AG04450 (cell line): ENCODE data around the gene DACH1. TPM values are rescaled to one million over a fixed set of nuclear protein-coding genes. Genes with fewer than 3 reads are reported as not detected.

Experiments used
- CTCF ChIA-PET: fragments of 300-600, 350-600 bp; formaldehyde crosslinking; extraction: SDS; loops from one replicate; lab custom pipeline; 2022; ENCODE audit warnings: antibody characterized with exemption, inconsistent platforms; lab: Charles Lee
- POLR2A ChIA-PET: fragments of 350-600 bp; formaldehyde crosslinking; extraction: SDS; loops from one replicate; lab custom pipeline; 2021; ENCODE audit warnings: antibody characterized with exemption, inconsistent platforms; lab: Yijun Ruan, JAX
- DNase-seq: peaks from one replicate; pipeline ENCODE4 v3.0.0-alpha.2; 2011; ENCODE audit warnings: low read depth, low spot score
- H3K27ac ChIP-seq: one replicate; pipeline ENCODE4 v1.5.1; 2012; ENCODE audit warnings: low read depth, low read length, control low read depth
- H3K27me3 ChIP-seq: one replicate; pipeline ENCODE4 v1.6.0; 2012; ENCODE audit warnings: low read length; ENCODE audit not compliant: control insufficient read depth, insufficient read depth
- H3K4me3 ChIP-seq: 2 replicates; pipeline ENCODE4 v1.5.1; 2011; ENCODE audit warnings: mild to moderate bottlenecking, low read depth, low read length, control low read depth
- H3K9me3 ChIP-seq: 2 replicates; pipeline ENCODE4 v1.5.1; 2012; ENCODE audit warnings: low read length; ENCODE audit not compliant: control insufficient read depth, insufficient read depth
- polyA plus RNA-seq: library from polyadenylated mRNA; depleted of rRNA; stranded (reverse); fragments of >200 nt; gene quantifications from 2 replicates; pipeline ENCODE4 v1.2.3, GENCODE V29; 2011
- TF ChIP-seq, protein P1 (sequence below): IDR thresholded peaks from 2 replicates; pipeline ENCODE4 v1.5.1; 2011; ENCODE audit warnings: low read depth, low read length, control low read depth, inconsistent platforms

The DACH1 gene
- polyA plus RNA-seq, 1 experiment = 0.10 TPM

- POLR2A ChIA-PET = no interaction called here
- CTCF ChIA-PET = no interaction called here
- DNase-seq = no peak
- Histone ChIP-seq H3K27me3 (no peaks in the 10 kb centered on the region), H3K4me3 (no peak overlapping the region), H3K27ac (no peak overlapping the region), H3K9me3 (no peaks in the 10 kb centered on the region)
- TF ChIP-seq, protein P1, sequence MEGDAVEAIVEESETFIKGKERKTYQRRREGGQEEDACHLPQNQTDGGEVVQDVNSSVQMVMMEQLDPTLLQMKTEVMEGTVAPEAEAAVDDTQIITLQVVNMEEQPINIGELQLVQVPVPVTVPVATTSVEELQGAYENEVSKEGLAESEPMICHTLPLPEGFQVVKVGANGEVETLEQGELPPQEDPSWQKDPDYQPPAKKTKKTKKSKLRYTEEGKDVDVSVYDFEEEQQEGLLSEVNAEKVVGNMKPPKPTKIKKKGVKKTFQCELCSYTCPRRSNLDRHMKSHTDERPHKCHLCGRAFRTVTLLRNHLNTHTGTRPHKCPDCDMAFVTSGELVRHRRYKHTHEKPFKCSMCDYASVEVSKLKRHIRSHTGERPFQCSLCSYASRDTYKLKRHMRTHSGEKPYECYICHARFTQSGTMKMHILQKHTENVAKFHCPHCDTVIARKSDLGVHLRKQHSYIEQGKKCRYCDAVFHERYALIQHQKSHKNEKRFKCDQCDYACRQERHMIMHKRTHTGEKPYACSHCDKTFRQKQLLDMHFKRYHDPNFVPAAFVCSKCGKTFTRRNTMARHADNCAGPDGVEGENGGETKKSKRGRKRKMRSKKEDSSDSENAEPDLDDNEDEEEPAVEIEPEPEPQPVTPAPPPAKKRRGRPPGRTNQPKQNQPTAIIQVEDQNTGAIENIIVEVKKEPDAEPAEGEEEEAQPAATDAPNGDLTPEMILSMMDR = no peak
Observed at GRCh38 chr13:71454509-71454908, 412.5 kb downstream of the DACH1 start.

DNA sequence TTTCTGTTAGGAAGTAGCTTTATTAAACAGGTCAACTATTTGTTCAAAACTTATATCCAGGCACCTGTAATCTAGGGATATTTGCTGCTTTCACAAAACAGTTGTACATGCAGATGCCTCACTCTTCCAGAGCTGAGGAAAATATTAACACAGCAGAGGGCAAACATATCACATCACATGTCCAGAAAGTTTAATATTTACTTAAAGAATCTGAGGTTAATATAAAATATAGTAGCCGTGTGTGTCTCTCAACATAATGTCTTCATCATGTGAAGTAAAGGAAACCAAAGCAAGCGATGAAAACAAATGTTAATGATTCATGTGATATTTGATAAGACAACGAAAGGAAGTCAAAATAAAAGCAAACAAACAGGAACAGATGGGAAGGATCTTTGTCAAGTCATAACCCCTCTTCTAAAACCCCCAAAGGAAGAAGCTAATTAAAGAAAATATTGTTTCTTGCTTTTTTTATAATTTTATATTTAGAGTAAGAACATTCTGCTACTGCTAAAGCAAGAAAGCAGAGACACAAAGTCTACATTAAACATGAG lies 418.8 kb downstream of the DACH1 start:
- H3K4me3 ChIP-seq = no peak overlapping the region
- DNase-seq = no peak
- no peak overlapping the region for H3K27ac ChIP-seq
- TF ChIP-seq, protein P1 = no peak
- H3K9me3 ChIP-seq = no peaks in the 10 kb centered on the region
- ChIA-PET CTCF (no interaction called here), POLR2A (no interaction called here)
- H3K27me3 ChIP-seq = no peaks in the 10 kb centered on the region

DNA sequence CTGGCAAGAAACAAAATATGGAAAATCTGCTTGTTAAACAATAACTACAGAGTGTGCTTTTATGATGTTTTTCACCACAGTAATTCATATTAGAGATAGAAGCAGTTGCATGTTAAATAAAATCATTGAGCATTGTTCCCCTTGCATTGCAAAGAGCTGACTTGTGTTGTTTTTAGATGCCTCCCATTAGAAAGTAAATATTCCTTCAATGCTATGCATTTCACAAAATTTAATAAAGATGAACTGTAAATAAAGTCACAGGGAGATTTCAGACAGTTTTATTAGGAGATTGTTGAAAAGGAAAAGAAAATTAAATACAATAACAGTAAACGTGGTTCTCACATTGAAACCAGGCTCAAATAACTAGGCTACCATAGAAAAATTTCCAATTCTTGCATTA lies 429.3 kb downstream of the DACH1 start:
- TF ChIP-seq, protein P1 = no peak
- Histone ChIP-seq H3K27ac (no peak overlapping the region), H3K9me3 (no peaks in the 10 kb centered on the region), H3K27me3 (no peaks in the 10 kb centered on the region), H3K4me3 (no peak overlapping the region)
- POLR2A ChIA-PET = no interaction called here
- CTCF ChIA-PET = no interaction called here
- no peak for DNase-seq

DNA sequence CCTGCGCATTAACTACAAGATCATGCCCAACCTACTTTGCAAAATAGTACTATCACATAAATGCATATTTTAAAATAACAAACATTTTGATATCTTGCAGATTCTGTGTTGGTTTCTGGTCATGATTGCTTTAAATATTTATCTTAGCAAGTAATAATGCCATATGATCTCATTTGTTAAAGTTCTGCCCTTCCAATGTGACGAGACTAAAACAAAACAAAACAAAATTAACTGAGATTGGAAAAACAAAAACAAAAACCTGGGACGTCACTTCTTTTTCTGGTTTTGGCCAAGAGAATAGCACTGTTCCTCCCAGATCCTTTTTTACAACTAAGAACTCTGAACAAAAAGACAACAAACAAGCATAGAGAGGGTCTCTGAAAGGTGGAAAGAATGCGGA lies 436.3 kb downstream of the DACH1 start:
- Histone ChIP-seq H3K27me3 (no peaks in the 10 kb centered on the region), H3K9me3 (no peaks in the 10 kb centered on the region), H3K4me3 (no peak overlapping the region), H3K27ac (no peak overlapping the region)
- POLR2A ChIA-PET = no interaction called here
- TF ChIP-seq, protein P1 = no peak
- CTCF ChIA-PET = no interaction called here
- no peak for DNase-seq

DNA sequence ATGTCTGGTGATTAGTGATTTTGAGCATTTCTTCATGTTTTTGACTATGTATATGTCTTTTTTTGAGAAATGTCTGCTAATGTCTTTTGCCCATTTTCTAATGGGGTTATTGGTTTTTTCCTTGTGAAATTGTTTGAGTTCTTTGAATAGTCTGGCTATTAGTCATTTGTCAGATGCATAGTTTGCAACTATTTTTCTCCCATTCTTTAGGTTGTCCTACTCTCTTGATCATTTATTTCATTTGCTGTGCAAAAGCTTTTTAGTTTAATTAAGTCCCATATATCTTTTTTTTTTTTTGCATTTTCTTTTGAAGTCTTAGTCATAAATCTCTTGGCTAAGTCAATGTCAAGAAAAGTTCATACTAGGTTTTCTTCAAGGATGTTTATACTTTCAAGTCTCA lies 449.8 kb downstream of the DACH1 start:
- DNase-seq = no peak
- no peak overlapping the region for H3K4me3 ChIP-seq
- TF ChIP-seq, protein P1 = no peak

More for the DNA sequence above, 449.8 kb downstream of the DACH1 start:
- ChIA-PET CTCF (no interaction called here), POLR2A (no interaction called here)
- H3K27me3 ChIP-seq = no peaks in the 10 kb centered on the region
- no peak overlapping the region for H3K27ac ChIP-seq
- H3K9me3 ChIP-seq = no peaks in the 10 kb centered on the region
